Uterus (tissue), 4 donors: ENCODE data around the gene CTCF. TPM values are rescaled to one million over a fixed set of nuclear protein-coding genes. Genes with fewer than 3 reads are reported as not detected.

Experiments
- DNase-seq, 2 donors: peaks; one replicate each; pipeline ENCODE4 v3.0.0-alpha.2; 2019 to 2020
- H3K27ac ChIP-seq, 2 donors: fragments of 200-600 bp; sonication (generic); 1 replicate in 1 of 2; 2 replicates in 1 of 2; pipeline ENCODE4 v1.5.1; 2016 to 2018
- H3K27me3 ChIP-seq, 2 donors: fragments of 200-600 bp; sonication (generic); one replicate each; pipeline ENCODE4 v1.5.1; 2018 to 2019; ENCODE audit warnings: control low read depth in 1 of 2
- H3K36me3 ChIP-seq, 2 donors: fragments of 200-600 bp; sonication (generic); one replicate each; pipeline ENCODE4 v1.5.1; 2019; ENCODE audit warnings: control low read depth in 1 of 2
- H3K4me1 ChIP-seq, 2 donors: fragments of 200-600 bp; sonication (generic); one replicate each; pipeline ENCODE4 v1.5.1; 2018 to 2019; ENCODE audit warnings: control low read depth in 1 of 2
- H3K4me3 ChIP-seq, 2 donors: fragments of 200-600 bp; sonication (generic); 1 replicate in 1 of 2; 2 replicates in 1 of 2; pipeline ENCODE4 v1.5.1; 2018 to 2019; ENCODE audit warnings: mild to moderate bottlenecking in 1 of 2
- H3K9me3 ChIP-seq, 2 donors: fragments of 200-600 bp; sonication (generic); one replicate each; pipeline ENCODE4 v1.5.1; 2019; ENCODE audit warnings: control low read depth in 1 of 2
- CTCF ChIP-seq, 4 experiments: fragments of 200-600 bp in 2 of 4; fragments of 450-650 bp in 2 of 4; sonication (generic) in 2 of 4; IDR thresholded peaks; one replicate each; pipeline ENCODE4 v1.5.1; 2016 to 2019; ENCODE audit warnings: antibody characterized with exemption in 4 of 4, mild to moderate bottlenecking in 2 of 4, moderate library complexity in 1 of 4
- POLR2A ChIP-seq, 2 donors: fragments of 450-650 bp; IDR thresholded peaks; one replicate each; pipeline ENCODE4 v1.6.1; 2016; ENCODE audit warnings: antibody characterized with exemption in 2 of 2, mild to moderate bottlenecking in 1 of 2, moderate library complexity in 1 of 2
- intact Hi-C: fragments of 100-400 bp; cut with DNase I; formaldehyde crosslinking; loops from one replicate; pipeline ENCODE4 v1.15.1; 2023; ENCODE audit warnings: low total_unique reads
- total RNA-seq, 4 donors: library from RNA; depleted of rRNA in 3 of 4; stranded (reverse); fragments of >200 nt in 3 of 4; gene quantifications; one replicate each; pipeline versions ENCODE4 v1.1.0 to v1.2.4, GENCODE V29; 2014 to 2023
- donor health status: DM: yes; HTN: yes; CAD: no.

CTCF gene
- total RNA-seq, 4 donors from 2014 or later = 24.8 to 54.1 (median 43.7) TPM

DNA sequence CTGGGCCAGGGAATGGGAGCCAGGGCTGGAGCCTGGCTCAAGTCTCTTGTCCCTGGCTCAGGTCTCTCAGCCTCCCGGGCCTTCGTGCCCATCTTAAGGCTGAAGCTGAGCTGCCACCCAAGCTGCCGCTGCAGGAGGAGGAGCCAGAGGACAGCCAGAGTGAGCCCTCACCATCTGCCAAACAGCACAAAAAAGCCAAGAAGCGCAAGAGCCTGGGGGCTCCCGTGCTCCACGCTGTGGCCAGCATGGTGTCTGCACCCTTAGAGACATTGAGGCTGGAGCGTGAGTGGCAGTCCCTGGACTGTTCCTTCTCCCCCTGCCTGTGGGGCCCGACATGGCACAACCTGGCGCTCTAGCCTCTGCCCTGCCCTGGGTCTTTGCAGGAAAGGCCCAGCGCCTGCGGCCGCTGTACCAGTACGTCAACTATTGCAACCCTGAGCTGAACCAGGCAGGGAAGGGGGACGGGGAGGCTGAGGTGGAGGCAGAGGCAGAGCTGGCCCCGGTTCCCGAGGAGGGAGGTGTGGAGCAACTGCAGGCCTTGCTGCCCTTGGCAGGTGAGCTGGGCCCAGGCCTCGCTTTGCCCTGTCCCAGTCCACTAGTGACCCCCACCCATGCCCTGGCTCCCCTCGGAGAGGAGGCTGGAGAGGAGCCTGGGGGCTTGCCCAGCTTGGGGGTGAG is 105.6 kb downstream of the CTCF start:
- no peaks in the 10 kb centered on the region for H3K9me3 ChIP-seq
- intact Hi-C loops = no loop called here

GRCh38 chr16:67668495-67669157 is 106.3 kb downstream of the CTCF start:
- Histone ChIP-seq H3K27ac (peak overlapping the region in 1 of 2 donors; percentile 89), H3K9me3 (no peaks in the 10 kb centered on the region), H3K27me3 (no peaks in the 10 kb centered on the region), H3K4me1 (peaks cover 0 to 4% of the 10 kb centered on the region in 2 donors), H3K4me3 (no peak overlapping the region), H3K36me3 (no peaks in the 10 kb centered on the region)
- DNase-seq = no peak
- intact Hi-C loops = no loop called here
- TF ChIP-seq CTCF (IDR thresholded peaks at IDR 0.05) (no peak), POLR2A (IDR thresholded peaks at IDR 0.05) (no peak)

More for the DNA sequence above, 105.6 kb downstream of the CTCF start:
- TF ChIP-seq POLR2A (IDR thresholded peaks at IDR 0.05) = no peak
- TF ChIP-seq CTCF (IDR thresholded peaks at IDR 0.05) = peak; percentile 80 to 95 (median 88)
- peak; percentile 84 to 85 for DNase-seq
- peak overlapping the region in 1 of 2 donors; percentile 86 for H3K4me3 ChIP-seq
- no peaks in the 10 kb centered on the region for H3K27me3 ChIP-seq
- H3K36me3 ChIP-seq = no peaks in the 10 kb centered on the region
- H3K27ac ChIP-seq = peak overlapping the region; percentile 85 to 89
- peaks cover 0 to 4% of the 10 kb centered on the region in 2 donors for H3K4me1 ChIP-seq

DNA sequence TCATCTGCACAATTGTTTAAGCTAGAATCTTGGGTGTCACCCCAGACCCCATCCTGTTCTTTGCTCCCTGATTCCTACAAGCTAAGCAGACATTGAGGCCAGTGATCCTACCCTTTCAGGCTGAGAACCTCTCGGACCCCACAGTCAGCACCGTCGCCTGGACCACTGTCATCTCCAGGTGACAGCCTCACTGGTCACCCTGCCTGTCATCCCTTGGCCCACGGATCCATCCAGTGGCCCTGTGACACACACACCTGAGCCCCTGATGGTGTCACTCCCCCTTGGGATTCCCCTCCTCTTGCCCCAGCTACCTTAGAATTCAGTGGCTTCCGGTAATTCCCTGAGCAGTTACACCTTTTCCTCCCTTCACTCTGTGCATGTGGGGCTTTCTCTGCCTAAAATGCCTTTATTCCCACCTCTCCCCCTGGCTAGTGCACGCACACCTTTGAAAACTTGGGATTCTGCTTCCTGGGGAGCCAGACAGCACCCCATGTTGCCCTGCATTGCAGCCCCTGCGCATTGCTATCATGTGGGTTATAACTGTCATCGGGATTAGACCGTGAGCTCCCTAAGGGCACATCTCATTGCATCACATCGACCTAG is 107.3 kb downstream of the CTCF start:
- no peak for DNase-seq
- Histone ChIP-seq H3K4me1 (peaks cover 0 to 4% of the 10 kb centered on the region in 2 donors), H3K4me3 (no peak overlapping the region), H3K36me3 (no peaks in the 10 kb centered on the region), H3K27ac (no peak overlapping the region), H3K27me3 (no peaks in the 10 kb centered on the region), H3K9me3 (no peaks in the 10 kb centered on the region)
- no peak for TF ChIP-seq CTCF (IDR thresholded peaks at IDR 0.05)
- TF ChIP-seq POLR2A (IDR thresholded peaks at IDR 0.05) = no peak
- intact Hi-C loops = no loop called here

GRCh38 chr16:67672306-67672705 is 110.0 kb downstream of the CTCF start:
- Histone ChIP-seq H3K9me3 (no peaks in the 10 kb centered on the region), H3K4me3 (no peak overlapping the region), H3K36me3 (no peaks in the 10 kb centered on the region), H3K27ac (no peak overlapping the region), H3K4me1 (no peaks in the 10 kb centered on the region), H3K27me3 (no peaks in the 10 kb centered on the region)
- TF ChIP-seq CTCF (IDR thresholded peaks at IDR 0.05) (no peak), POLR2A (IDR thresholded peaks at IDR 0.05) (no peak)
- no peak for DNase-seq
- intact Hi-C loops = no loop called here
